Astrocyte of the cerebellum (primary cell): ENCODE measurements around the gene HOXA10.

Source experiments
- DNase-seq: peaks from one replicate; pipeline ENCODE4 v3.0.0-alpha.2; 2011; ENCODE audit warnings: low read depth
- H3K4me3 ChIP-seq: 2 replicates; pipeline ENCODE4 v1.5.1; 2011; ENCODE audit warnings: mild to moderate bottlenecking, low read depth, low read length, moderate library complexity
- in situ Hi-C: cut with HindIII; loops from 2 replicates; pipeline ENCODE4 v1.10.0; 2017; ENCODE audit warnings: low sequenced_read_pairs
- TF ChIP-seq, protein P1 (sequence below): IDR thresholded peaks from 2 replicates; pipeline ENCODE4 v1.5.1; 2012; ENCODE audit warnings: low read length, low read depth, moderate library complexity, mild to moderate bottlenecking; ENCODE audit errors: missing control alignments

HOXA10 gene

DNA sequence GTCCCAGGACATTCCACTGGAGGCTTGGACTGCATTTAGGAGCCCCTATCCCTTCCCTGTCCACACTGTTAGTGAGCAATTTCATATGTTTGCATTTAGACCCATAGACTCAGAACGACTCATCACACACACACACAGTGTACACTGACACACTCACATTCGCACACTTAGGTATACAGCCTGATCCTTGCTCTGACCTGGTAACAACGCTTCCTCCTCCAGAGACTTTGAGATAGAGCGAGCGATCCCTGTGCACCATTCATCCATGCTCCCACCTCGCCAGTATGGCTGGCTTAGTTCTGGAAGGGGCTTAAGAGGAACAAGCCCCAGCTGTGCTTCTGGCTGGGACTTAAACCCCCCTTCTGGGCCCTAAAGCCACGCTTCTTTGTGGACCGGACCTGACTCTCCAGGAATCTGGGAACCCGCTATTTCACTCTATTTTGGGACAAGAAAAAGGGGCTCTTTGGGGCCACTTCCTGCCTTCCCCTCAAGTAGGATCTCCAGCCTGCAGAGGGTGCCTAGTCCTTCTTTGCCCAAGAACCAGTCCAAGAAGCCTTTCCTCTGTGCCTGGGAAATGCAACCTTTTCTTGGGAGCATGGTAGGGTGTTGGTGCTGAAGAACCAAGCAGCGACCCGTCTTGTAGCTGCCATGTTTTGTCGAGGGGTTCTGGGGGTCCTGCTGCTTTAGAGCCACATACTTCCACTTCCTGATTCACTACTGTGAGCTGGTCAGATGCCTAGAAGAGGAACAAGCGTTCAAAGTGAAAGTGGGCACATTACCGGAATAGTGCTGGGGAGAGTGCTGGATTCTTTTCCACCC lies 26.9 kb upstream of the HOXA10 start:
- in situ Hi-C loops, result loop anchor here (25.0 kb wide), 1 partner anchor 386 kb away; no protein-coding TSS in a partner anchor
- no peak for DNase-seq
- TF ChIP-seq, protein P1, sequence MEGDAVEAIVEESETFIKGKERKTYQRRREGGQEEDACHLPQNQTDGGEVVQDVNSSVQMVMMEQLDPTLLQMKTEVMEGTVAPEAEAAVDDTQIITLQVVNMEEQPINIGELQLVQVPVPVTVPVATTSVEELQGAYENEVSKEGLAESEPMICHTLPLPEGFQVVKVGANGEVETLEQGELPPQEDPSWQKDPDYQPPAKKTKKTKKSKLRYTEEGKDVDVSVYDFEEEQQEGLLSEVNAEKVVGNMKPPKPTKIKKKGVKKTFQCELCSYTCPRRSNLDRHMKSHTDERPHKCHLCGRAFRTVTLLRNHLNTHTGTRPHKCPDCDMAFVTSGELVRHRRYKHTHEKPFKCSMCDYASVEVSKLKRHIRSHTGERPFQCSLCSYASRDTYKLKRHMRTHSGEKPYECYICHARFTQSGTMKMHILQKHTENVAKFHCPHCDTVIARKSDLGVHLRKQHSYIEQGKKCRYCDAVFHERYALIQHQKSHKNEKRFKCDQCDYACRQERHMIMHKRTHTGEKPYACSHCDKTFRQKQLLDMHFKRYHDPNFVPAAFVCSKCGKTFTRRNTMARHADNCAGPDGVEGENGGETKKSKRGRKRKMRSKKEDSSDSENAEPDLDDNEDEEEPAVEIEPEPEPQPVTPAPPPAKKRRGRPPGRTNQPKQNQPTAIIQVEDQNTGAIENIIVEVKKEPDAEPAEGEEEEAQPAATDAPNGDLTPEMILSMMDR, result no peak
- no peak overlapping the region for H3K4me3 ChIP-seq

DNA sequence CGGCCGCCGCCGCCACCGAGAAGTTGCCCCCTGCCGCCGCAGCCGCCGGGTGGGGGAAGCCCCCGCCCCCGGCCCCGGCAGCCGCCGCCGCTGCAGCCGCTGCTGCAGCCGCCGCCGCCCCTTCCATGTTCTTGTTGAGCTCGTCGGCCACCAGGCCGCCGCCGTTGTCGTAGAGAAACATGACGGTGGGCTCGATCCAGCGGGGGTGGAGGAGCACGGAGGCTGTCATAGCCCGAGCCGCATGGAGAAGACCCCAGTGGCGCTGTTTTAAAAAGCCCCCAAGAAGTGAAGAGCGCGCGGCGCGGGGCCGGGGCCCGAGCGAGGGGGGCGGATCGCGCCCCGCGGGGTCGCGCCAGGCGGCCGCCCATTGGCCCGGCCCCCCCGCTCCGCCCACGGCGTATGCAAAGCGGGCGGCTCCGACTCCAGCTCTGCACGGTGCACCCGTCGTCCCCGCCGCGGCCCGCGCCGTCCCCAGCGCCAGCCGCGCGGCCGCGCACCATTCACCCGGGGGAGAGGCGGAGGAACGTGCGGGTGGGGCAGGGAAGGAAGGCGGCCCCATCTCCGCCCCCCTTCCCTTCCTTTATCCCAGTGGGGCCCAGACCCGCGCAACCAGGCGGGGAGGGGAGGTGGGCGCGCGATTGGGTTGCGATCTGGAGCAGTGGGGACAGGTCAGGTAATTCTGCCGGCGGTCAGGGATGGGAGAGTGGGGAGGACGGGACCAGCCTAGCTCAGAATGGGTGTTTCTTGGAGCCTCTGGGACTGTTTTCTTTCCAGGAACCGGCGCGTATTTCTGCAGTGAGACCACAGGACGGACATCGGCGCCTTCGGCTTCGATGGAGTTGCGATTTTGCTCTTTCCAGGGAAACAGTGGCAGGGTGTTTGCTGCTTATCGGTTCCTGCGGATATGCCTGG lies 26.0 kb upstream of the HOXA10 start, which contains the start of gene HOXA13:
Gene HOXA13 (minus strand): TSS at position 243 of the 912 bp plus-strand sequence. CDS start 14 bp downstream, at position 229.
- TF ChIP-seq, protein P1, result no peak
- DNase-seq, result no peak
- H3K4me3 ChIP-seq, result no peak within 1 kb of the TSS
- in situ Hi-C loops, result loop anchor here (25.0 kb wide), 1 partner anchor 387 kb away; no protein-coding TSS in a partner anchor

DNA sequence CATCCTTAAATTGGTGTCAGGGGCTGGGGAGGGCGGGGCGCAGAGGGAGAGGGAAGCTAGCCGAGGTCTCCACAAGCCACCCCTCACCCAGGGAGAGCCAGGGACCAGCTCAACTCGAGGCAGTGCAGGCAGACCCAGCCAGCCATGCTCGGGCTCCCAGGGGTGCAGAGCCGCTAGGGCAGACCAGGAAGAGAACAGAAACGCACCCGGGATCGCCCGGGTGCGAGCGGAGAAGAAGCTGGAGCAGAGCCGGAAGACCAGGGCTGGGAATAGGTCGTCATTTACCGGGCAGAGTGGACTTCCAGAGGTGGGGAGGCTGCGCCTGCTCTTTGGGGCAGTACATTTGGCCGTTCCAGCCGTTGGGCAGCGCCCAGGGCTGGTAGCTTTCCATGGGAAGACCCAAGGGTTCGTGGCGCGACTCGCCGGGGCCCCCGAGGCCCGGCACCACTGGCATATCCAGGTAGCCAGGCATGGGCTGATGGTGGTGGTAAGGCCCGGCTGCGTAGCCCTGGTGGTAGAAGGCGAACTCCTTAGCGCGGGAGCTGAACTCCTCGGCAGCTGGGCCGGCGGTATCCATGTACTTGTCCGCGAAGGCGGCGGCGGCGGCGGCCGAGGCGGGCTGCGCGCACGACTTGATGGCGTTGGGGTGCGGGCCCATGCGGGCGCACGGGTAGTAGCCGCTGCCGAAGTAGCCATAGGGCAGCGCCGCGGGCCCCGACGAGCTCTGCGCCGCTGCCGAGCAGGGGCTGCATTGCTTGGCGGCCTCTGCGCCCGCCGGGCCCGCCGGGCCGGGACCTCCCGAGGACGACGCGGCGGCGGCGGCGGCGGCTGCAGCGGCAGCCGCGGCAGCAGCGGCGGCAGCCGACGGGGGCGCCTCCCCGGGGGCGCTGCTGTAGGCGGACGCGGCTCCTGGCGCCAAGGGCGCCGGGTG lies 25.0 kb upstream of the HOXA10 start:
- DNase-seq, result no peak
- TF ChIP-seq, protein P1, result no peak
- in situ Hi-C loops, result no loop called here
- H3K4me3 ChIP-seq, result no peak overlapping the region

DNA sequence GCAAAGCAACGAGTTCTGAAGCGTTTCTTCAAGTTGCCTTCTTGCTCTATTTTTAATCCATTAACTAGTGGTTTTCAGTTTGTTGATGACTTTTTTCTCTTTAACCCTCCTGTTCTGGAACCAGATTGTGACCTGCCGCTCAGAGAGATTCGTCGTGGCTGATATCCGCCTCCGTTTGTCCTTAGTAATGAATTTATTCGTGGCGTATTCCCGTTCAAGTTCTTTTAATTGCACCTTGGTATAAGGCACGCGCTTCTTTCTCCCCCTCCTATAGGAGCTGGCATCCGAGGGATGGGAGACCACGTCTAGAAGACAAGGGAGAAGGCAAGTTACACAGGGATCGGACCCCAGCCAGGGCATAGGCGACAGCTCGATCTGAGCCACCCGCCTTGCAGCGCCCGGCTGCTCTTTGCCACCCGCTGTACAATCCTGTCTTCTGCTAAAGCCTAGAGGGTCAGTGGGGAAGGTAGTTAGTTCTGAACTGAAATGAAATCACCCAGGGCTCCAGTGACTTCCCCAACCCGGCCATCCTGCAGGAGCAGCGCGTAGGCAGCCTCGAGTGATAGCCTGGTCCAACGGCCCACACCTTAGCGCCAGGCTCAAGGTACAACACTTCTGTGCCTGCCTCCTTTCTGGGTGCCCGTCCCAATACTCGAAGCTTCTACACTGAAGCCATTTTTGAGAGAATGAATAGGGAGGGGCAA lies 24.2 kb upstream of the HOXA10 start:
- DNase-seq, result no peak
- TF ChIP-seq, protein P1, result no peak
- H3K4me3 ChIP-seq, result no peak overlapping the region
- in situ Hi-C loops, result no loop called here

DNA sequence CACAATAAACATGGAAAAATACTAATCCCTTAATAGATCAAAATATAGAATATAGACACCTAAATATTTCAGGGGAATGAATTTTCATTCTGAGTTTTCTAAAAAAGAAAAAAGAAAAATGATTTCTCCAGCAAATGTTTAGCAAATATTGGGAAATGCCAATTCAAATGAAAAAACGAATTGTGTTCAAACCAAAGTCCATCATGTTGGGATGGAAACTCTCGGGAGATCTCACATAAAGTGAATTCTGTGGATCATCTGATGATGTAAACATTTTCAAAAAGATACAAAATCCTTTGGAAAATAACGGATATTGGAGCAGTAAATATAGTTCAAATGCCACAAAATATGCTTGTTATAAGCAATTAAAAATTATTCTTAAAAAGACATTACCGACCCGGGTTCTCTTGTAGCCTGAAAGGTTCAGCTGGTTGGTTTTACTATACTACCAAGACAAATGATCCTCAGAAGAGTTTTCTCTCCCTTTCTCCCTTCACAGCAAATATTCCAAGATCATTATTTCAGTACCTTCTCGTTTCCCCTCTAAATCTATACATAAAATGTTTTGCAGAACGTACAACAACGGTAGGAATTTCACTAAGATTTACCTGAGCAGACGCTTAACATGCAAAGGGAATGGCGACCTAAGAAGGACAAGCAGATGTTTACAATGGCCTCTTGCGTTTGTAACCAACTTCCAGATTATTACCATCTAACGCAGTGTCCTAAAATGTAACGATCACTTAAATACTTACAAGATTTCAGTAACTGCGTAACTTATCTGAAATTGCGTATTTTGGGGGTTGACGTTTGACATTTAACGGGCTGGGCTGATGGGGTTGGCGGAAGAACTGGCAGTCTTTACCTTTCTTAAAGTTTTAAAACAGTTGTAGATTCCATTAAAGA lies 23.3 kb upstream of the HOXA10 start:
- DNase-seq, result no peak
- no peak overlapping the region for H3K4me3 ChIP-seq
- TF ChIP-seq, protein P1, result no peak
- in situ Hi-C loops, result no loop called here
